PFSK-1 (cell line): ENCODE data around the gene XPR1.

Source experiments
- FOXP2 ChIP-seq: optimal IDR thresholded peaks from 2 replicates; pipeline ENCODE3; 2011; ENCODE audit warnings: borderline replicate concordance, control low read depth, inconsistent platforms; ENCODE audit not compliant: insufficient read depth; ENCODE audit errors: extremely low read length, extremely low read depth
- POLR2AphosphoS5 ChIP-seq: IDR thresholded peaks from 2 replicates; pipeline ENCODE4 v1.6.1; 2012; ENCODE audit warnings: low read depth, mild to moderate bottlenecking, control low read depth, low read length, moderate library complexity
- SIN3A ChIP-seq: IDR thresholded peaks from 2 replicates; pipeline ENCODE4 v1.6.1; 2012; ENCODE audit warnings: mild to moderate bottlenecking, low read length, moderate library complexity, borderline replicate concordance; ENCODE audit not compliant: insufficient read depth
- TAF1 ChIP-seq: IDR thresholded peaks from 2 replicates; pipeline ENCODE4 v1.6.1; 2012; ENCODE audit warnings: low read length, control low read depth, borderline replicate concordance; ENCODE audit not compliant: insufficient read depth
- TF ChIP-seq, protein P1 (sequence below), 2 experiments: IDR thresholded peaks; 2 replicates each; pipeline versions ENCODE4 v1.6.1 to v1.8.0; 2011 to 2012; ENCODE audit warnings: low read depth in 2 of 2, low read length in 2 of 2, control low read depth in 1 of 2, inconsistent platforms in 1 of 2, mild to moderate bottlenecking in 1 of 2, moderate library complexity in 1 of 2; ENCODE audit not compliant: insufficient read depth in 1 of 2

XPR1 gene

DNA sequence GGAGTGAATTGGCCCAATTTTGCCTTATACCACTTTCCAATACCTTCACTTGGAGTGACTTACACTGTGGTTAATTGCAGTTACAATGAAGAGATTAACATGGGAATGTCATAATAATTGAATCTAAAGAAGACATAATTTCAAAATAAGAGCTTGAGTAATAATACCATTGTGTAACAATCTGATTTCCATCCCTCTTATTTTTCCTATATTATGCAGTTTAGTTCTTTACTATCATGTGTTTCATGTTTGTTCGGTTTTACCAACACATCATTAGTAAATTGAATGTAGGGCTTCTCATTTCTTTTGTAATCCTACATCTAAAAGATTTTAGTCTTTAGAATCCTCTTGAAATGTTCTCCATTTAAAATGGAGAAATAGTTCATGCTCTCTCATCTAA is 19.2 kb upstream of the XPR1 start:
- no peak for TF ChIP-seq TAF1

DNA sequence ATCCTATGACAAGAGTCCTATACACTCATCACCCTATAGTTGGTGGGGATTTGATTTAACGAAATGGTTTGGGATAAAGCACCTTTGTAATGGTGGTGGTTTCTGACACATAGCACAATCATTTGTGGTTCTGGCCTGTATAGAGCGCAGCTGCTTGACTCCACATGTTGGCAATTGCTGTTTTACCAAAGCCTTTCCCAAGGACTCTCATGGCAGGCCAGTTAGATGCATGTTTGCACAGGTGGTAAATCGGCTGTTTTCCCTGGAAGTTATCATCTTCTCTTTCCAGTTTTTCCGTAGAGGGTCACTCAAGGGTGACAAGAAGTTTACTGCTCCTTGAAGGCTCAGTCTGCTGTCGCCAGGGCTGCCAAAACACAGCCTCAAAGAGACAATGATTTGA is 17.1 kb upstream of the XPR1 start:
- TF ChIP-seq FOXP2, result no peak
- TF ChIP-seq, protein P1, sequence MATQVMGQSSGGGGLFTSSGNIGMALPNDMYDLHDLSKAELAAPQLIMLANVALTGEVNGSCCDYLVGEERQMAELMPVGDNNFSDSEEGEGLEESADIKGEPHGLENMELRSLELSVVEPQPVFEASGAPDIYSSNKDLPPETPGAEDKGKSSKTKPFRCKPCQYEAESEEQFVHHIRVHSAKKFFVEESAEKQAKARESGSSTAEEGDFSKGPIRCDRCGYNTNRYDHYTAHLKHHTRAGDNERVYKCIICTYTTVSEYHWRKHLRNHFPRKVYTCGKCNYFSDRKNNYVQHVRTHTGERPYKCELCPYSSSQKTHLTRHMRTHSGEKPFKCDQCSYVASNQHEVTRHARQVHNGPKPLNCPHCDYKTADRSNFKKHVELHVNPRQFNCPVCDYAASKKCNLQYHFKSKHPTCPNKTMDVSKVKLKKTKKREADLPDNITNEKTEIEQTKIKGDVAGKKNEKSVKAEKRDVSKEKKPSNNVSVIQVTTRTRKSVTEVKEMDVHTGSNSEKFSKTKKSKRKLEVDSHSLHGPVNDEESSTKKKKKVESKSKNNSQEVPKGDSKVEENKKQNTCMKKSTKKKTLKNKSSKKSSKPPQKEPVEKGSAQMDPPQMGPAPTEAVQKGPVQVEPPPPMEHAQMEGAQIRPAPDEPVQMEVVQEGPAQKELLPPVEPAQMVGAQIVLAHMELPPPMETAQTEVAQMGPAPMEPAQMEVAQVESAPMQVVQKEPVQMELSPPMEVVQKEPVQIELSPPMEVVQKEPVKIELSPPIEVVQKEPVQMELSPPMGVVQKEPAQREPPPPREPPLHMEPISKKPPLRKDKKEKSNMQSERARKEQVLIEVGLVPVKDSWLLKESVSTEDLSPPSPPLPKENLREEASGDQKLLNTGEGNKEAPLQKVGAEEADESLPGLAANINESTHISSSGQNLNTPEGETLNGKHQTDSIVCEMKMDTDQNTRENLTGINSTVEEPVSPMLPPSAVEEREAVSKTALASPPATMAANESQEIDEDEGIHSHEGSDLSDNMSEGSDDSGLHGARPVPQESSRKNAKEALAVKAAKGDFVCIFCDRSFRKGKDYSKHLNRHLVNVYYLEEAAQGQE (IDR thresholded peaks at IDR 0.05; ENCODE audit: insufficient read depth in 1 of 2, low read depth in 2 of 2, low read length in 2 of 2), result no peak
- no peak for TF ChIP-seq POLR2AphosphoS5
- no peak for TF ChIP-seq TAF1
- TF ChIP-seq SIN3A, result no peak

DNA sequence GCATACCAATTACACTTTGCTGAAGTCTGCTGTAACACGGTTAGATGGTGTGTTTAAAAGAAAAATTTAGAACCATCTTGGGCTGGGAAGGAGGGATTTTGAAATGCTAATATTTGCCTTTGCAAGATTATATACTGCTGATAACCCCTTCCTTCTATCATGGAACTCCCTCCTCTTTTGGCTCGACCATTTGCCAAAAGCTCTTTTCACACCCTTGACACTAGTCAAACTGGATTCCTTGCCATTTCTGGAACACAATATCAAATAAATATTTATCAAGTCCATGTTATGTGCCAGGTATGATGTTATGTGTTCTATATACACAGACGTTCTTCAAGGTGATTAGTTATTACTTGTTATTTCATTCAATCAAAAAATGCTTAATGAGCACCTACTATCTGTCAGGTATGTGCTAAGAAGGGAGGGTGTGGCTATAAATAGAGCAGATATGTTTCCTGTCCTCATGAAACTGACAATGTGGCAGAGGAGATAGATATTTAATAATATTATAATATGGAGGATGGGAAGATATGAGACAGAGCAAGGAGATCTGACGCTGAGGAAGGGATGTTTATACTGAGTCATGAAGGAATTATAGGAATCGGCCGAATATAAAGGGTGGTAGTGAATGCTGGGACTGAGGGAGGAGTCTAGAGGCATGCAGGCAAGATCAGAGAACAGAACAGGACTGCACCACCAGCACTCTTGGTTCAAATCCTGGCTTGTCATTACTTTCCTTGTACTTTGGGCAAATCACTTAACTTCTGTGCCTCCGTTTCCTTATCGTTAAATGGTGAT is 16.1 kb upstream of the XPR1 start:
- TF ChIP-seq SIN3A (no peak), FOXP2 (no peak), POLR2AphosphoS5 (no peak), TAF1 (no peak)
- TF ChIP-seq, protein P1 (IDR thresholded peaks at IDR 0.05; ENCODE audit: insufficient read depth in 1 of 2, low read depth in 2 of 2, low read length in 2 of 2), result no peak

DNA sequence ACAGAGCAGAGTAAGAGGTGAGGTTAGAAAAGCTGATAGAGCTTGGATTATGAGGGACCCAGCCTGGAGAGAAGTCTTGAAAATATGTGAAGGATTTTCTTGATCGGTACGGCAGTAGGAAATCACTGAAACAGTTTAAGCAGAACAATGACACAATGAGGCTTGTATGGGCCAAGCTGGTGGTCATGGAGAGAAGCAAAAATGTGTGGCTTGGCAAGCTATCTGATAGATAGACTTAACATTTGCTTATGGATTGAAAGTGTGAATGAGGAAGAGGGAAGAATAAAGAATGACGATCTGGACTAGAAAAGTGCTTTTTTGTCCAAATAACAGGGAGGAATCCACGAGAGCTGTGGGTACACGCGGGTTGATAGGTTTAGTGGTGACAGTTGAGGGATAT is 15.4 kb upstream of the XPR1 start:
- no peak for TF ChIP-seq POLR2AphosphoS5
- TF ChIP-seq, protein P1 (IDR thresholded peaks at IDR 0.05; ENCODE audit: insufficient read depth in 1 of 2, low read depth in 2 of 2, low read length in 2 of 2), result no peak
- no peak for TF ChIP-seq SIN3A
- TF ChIP-seq TAF1, result no peak
- no peak for TF ChIP-seq FOXP2

DNA sequence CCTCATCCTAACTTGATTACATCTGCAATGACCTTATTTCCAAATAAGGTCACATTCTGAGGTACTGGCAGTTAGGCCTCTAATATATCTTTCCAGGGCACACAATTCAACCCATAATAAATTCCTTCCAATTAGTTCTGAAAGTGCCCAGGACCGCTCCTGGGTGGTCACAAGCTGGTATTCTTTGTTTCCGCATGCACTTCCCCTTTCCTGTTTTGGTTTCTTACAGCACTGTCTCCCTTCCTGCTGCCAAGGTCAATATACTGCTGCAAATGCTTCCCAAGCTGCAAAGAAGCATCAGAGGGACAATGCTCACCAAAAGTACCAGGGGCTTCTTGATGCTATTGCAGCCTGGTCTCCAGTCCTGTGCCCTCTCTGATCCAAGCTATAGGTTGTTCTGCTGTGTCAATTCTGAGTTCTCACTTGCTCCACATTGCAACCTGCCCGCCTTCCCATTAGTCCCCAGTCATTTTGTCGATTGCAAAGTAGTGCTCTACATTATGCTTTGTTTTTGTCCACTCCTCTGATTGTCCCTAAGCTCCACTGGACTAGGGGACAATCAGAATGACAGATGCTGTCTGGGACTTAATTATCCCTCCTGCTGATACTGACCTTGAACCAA is 13.9 kb upstream of the XPR1 start:
- TF ChIP-seq, protein P1 (IDR thresholded peaks at IDR 0.05; ENCODE audit: insufficient read depth in 1 of 2, low read depth in 2 of 2, low read length in 2 of 2), result no peak
